Measurements from ENCODE around the gene GABRP. TPM values are rescaled to one million over a fixed set of nuclear protein-coding genes. Genes with fewer than 3 reads are reported as not detected.

GABRP gene
- total RNA-seq, 4 donors from 2014 or later = 0.76 to 1.2 TPM; not detected in 2

DNA sequence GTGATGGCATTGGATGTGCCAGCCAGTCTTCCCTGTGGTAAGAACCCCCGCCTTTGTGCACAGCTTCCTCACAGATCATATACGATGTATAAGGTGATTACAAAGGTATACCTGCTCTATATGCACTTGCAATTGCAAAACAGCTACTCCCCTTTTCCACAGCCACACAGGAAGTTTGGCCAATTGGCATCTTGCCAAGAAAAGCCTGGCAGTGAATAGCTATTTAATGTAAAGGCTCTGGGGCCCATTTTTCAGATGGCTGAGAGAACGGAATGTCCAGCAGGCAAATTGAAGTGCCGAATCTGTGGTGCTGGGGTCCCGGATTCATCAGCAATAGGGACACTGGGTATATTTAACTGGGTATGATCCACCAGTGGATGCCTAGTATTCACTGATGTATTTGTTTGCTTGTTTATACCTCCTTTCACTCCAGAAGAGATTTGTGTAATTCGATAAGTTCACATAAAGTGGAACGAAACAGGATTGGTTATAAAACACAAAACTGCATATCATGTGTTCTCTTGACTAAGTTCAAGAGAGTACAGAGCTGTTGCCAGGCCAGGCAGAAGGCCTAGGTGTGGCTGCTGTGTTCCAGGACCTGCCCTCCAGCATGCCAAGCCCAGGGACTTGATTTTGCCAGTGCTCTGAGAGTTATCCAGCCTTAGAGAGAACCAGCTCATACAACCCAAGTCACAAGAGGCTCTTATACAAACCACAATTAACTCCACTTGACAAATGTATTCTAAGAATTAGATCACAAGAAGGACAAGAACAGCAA lies 27.7 kb upstream of the GABRP start:
- H3K27me3 ChIP-seq = no peaks in the 10 kb centered on the region
- no peaks in the 10 kb centered on the region for H3K9me3 ChIP-seq
- H3K36me3 ChIP-seq = no peaks in the 10 kb centered on the region
- no peak overlapping the region for H3K4me3 ChIP-seq
- H3K4me1 ChIP-seq = peaks cover 0 to 25% (median 0%) of the 10 kb centered on the region in 4 donors
- H3K27ac ChIP-seq = peak overlapping the region in 3 of 4 donors; percentile 13 to 54 (median 30)
- no peak for TF ChIP-seq POLR2A (IDR thresholded peaks at IDR 0.05)
- TF ChIP-seq, protein P1, sequence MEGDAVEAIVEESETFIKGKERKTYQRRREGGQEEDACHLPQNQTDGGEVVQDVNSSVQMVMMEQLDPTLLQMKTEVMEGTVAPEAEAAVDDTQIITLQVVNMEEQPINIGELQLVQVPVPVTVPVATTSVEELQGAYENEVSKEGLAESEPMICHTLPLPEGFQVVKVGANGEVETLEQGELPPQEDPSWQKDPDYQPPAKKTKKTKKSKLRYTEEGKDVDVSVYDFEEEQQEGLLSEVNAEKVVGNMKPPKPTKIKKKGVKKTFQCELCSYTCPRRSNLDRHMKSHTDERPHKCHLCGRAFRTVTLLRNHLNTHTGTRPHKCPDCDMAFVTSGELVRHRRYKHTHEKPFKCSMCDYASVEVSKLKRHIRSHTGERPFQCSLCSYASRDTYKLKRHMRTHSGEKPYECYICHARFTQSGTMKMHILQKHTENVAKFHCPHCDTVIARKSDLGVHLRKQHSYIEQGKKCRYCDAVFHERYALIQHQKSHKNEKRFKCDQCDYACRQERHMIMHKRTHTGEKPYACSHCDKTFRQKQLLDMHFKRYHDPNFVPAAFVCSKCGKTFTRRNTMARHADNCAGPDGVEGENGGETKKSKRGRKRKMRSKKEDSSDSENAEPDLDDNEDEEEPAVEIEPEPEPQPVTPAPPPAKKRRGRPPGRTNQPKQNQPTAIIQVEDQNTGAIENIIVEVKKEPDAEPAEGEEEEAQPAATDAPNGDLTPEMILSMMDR (IDR thresholded peaks at IDR 0.05) = no peak
- peak in 1 of 3 donors; percentile 51 for DNase-seq

DNA sequence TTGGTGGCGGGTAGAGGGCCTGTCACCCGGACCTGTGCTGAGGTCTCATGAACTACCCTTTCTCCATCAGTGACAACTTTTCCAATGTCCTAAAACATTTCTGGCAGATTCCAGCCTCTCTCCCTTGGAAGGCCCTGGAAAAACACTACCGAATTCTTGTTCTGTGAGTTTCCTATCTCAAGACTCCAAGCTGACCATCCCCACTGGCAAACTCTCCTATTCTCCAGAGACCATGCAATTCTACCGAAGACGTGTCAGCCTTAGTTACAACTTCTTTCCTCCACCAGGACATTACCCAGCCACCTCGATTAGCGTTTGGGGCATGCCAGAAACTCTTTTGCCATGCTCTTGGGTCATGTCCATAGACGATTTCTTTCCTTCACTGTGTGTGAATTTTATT lies 26.8 kb upstream of the GABRP start:
- no peak for DNase-seq
- Histone ChIP-seq H3K27me3 (no peaks in the 10 kb centered on the region), H3K27ac (peak overlapping the region in 3 of 4 donors; percentile 13 to 54 (median 25)), H3K9me3 (no peaks in the 10 kb centered on the region), H3K4me1 (peaks cover 0 to 25% (median 0%) of the 10 kb centered on the region in 4 donors), H3K4me3 (no peak overlapping the region), H3K36me3 (no peaks in the 10 kb centered on the region)
- no peak for TF ChIP-seq POLR2A (IDR thresholded peaks at IDR 0.05)
- TF ChIP-seq, protein P1 (IDR thresholded peaks at IDR 0.05) = no peak

DNA sequence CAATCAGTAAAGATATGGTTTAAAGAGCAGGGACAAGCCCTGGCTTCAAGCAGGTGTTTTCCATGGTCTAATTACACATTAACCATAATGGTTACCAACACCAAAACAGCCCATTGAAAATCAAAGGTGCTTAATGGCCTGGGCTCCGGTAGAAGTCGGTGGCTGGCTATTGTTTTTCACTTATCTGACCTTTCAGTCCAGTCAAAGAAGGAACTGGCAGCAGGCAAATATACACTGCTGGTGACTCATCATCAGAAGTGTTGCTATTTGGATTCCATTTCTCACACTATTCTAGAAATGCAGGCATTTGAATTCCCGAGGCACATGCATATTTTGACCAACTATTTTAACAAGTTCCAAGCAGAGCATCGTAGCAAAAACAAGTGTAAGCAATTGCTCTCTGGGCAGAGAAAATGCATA lies 26.3 kb upstream of the GABRP start:
- no peaks in the 10 kb centered on the region for H3K36me3 ChIP-seq
- no peak for DNase-seq
- TF ChIP-seq, protein P1 (IDR thresholded peaks at IDR 0.05) = no peak
- TF ChIP-seq POLR2A (IDR thresholded peaks at IDR 0.05) = no peak
- H3K27ac ChIP-seq = peak overlapping the region in 2 of 4 donors; percentile 25 to 54
- no peaks in the 10 kb centered on the region for H3K9me3 ChIP-seq
- H3K4me3 ChIP-seq = no peak overlapping the region
- no peaks in the 10 kb centered on the region for H3K27me3 ChIP-seq
- H3K4me1 ChIP-seq = peaks cover 0 to 25% (median 0%) of the 10 kb centered on the region in 4 donors

GRCh38 chr5:170757669-170758068 lies 25.9 kb upstream of the GABRP start:
- Histone ChIP-seq H3K36me3 (no peaks in the 10 kb centered on the region), H3K4me3 (no peak overlapping the region), H3K27ac (peak overlapping the region in 2 of 4 donors; percentile 25 to 54), H3K27me3 (no peaks in the 10 kb centered on the region), H3K9me3 (no peaks in the 10 kb centered on the region), H3K4me1 (peaks cover 0 to 25% (median 0%) of the 10 kb centered on the region in 4 donors)
- no peak for DNase-seq
- TF ChIP-seq, protein P1 (IDR thresholded peaks at IDR 0.05) = no peak

- no peak for TF ChIP-seq POLR2A (IDR thresholded peaks at IDR 0.05)
- TF ChIP-seq, protein P1 (IDR thresholded peaks at IDR 0.05) = no peak
- Histone ChIP-seq H3K27ac (peak overlapping the region in 2 of 4 donors; percentile 32 to 54), H3K9me3 (no peaks in the 10 kb centered on the region), H3K4me1 (peaks cover 0 to 25% (median 0%) of the 10 kb centered on the region in 4 donors), H3K36me3 (no peaks in the 10 kb centered on the region), H3K4me3 (no peak overlapping the region), H3K27me3 (no peaks in the 10 kb centered on the region)
- no peak for DNase-seq
These were observed 25.0 kb upstream of the GABRP start for GRCh38 chr5:170758481-170758880.
